ENCODE results near the gene COL6A2. TPM values are rescaled to one million over a fixed set of nuclear protein-coding genes. Genes with fewer than 3 reads are reported as not detected.

The COL6A2 gene
- total RNA-seq, 1 experiment from 2014 or later, result 15.0 TPM

GRCh38 chr21:46161633-46162592 is 64.0 kb downstream of the COL6A2 start:
- Histone ChIP-seq H3K4me1 (ENCODE audit: insufficient read depth, low read length, poor library complexity, severe bottlenecking) (no peaks in the 10 kb centered on the region), H3K4me3 (ENCODE audit: low read depth, low read length, poor library complexity, severe bottlenecking) (no peak overlapping the region), H3K27ac (ENCODE audit: low read depth, low read length, poor library complexity, severe bottlenecking) (no peak overlapping the region), H3K27me3 (replicated peaks; ENCODE audit: insufficient read depth, low read depth, low read length, poor library complexity) (no peaks in the 10 kb centered on the region), H3K36me3 (ENCODE audit: insufficient read depth, low read length, poor library complexity, severe bottlenecking) (peaks cover 4% of the 10 kb centered on the region), H3K9me3 (ENCODE audit: low read depth, low read length, poor library complexity, severe bottlenecking) (no peaks in the 10 kb centered on the region)
- ChIA-PET POLR2A (ENCODE audit: low non-redundant PET) (no interaction called here), CTCF (interaction anchor here (0.7 kb wide), 1 partner anchor 9 kb away, joined by 3 read pairs; no protein-coding TSS in a partner anchor)
- no peak for DNase-seq (ENCODE audit: low spot score)
- BruUV-seq (replicated peaks), result no TSS peak
- intact Hi-C loops (cut with micrococcal nuclease; ENCODE audit: unreplicated experiment), result no loop called here
- no peak for TF ChIP-seq EZH2 (IDR thresholded peaks at IDR 0.05; ENCODE audit: borderline replicate concordance, low read depth, low read length, poor library complexity, severe bottlenecking)
- TF ChIP-seq CTCF (conservative IDR thresholded peaks at IDR 0.05; ENCODE audit: low read depth, low read length), result no peak

DNA sequence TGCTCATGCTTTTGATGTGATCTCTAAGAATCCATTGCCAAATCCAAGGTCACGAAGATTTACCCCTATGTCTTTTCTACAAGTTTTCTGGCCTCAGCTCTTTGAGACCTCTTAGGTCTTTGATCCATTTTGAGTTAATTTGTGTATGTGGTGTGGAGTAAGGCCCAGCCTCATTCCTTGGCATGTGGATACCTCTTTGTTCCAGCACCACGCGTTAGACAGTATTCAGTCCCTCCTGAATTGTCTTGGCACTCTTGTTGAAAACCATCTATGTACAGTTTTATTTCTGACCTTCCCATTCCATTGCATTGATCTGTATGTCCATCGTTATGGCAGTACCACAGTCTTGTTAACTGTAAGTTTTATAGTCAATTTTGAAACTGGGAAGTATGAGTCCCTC is 65.5 kb downstream of the COL6A2 start:
- intact Hi-C loops (cut with micrococcal nuclease; ENCODE audit: unreplicated experiment), result no loop called here
- no peak overlapping the region for H3K4me3 ChIP-seq (ENCODE audit: low read depth, low read length, poor library complexity, severe bottlenecking)
- H3K27ac ChIP-seq (ENCODE audit: low read depth, low read length, poor library complexity, severe bottlenecking), result no peak overlapping the region
- no peak for DNase-seq (ENCODE audit: low spot score)
- H3K9me3 ChIP-seq (ENCODE audit: low read depth, low read length, poor library complexity, severe bottlenecking), result no peaks in the 10 kb centered on the region
- POLR2A ChIA-PET (ENCODE audit: low non-redundant PET), result no interaction called here
- no peaks in the 10 kb centered on the region for H3K27me3 ChIP-seq (replicated peaks; ENCODE audit: insufficient read depth, low read depth, low read length, poor library complexity)
- H3K36me3 ChIP-seq (ENCODE audit: insufficient read depth, low read length, poor library complexity, severe bottlenecking), result peaks cover 7% of the 10 kb centered on the region
- no peaks in the 10 kb centered on the region for H3K4me1 ChIP-seq (ENCODE audit: insufficient read depth, low read length, poor library complexity, severe bottlenecking)
- TF ChIP-seq EZH2 (IDR thresholded peaks at IDR 0.05; ENCODE audit: borderline replicate concordance, low read depth, low read length, poor library complexity, severe bottlenecking) (no peak), CTCF (conservative IDR thresholded peaks at IDR 0.05; ENCODE audit: low read depth, low read length) (no peak)
- CTCF ChIA-PET, result no interaction called here
- BruUV-seq (replicated peaks), result no TSS peak

DNA sequence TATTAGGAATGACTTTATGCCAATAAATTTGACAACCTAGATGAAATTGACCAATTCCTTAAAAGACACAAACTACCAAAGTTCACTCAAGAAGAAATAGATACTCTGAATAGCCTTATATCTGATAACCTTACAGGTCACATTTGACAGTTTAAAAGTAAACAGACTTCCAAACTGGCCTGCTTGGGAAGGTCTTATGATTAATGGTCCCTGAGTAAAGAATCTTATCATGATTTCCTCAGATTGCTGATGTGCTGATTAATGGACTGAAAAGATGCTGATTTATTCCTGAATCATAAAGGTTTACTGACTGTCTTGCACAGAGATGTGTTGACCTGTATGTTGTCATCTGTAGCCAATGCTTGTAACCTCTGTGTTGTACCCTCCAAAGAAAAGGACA is 67.2 kb downstream of the COL6A2 start:
- Histone ChIP-seq H3K4me1 (ENCODE audit: insufficient read depth, low read length, poor library complexity, severe bottlenecking) (no peaks in the 10 kb centered on the region), H3K4me3 (ENCODE audit: low read depth, low read length, poor library complexity, severe bottlenecking) (no peak overlapping the region), H3K27ac (ENCODE audit: low read depth, low read length, poor library complexity, severe bottlenecking) (no peak overlapping the region), H3K9me3 (ENCODE audit: low read depth, low read length, poor library complexity, severe bottlenecking) (no peaks in the 10 kb centered on the region), H3K27me3 (replicated peaks; ENCODE audit: insufficient read depth, low read depth, low read length, poor library complexity) (no peaks in the 10 kb centered on the region), H3K36me3 (ENCODE audit: insufficient read depth, low read length, poor library complexity, severe bottlenecking) (peaks cover 7% of the 10 kb centered on the region)
- BruUV-seq (replicated peaks), result no TSS peak
- TF ChIP-seq EZH2 (IDR thresholded peaks at IDR 0.05; ENCODE audit: borderline replicate concordance, low read depth, low read length, poor library complexity, severe bottlenecking) (no peak), CTCF (conservative IDR thresholded peaks at IDR 0.05; ENCODE audit: low read depth, low read length) (no peak)
- intact Hi-C loops (cut with micrococcal nuclease; ENCODE audit: unreplicated experiment), result no loop called here
- no peak for DNase-seq (ENCODE audit: low spot score)
- CTCF ChIA-PET, result no interaction called here
- POLR2A ChIA-PET (ENCODE audit: low non-redundant PET), result no interaction called here
